Kidney tubule cell (primary cell): ENCODE data around the gene NAV1.
A peak's percentile ranks its signal among the peaks of the same experiment; 100 is the strongest.

Source experiments
- DNase-seq: peaks from one replicate; pipeline ENCODE4 v3.0.0-alpha.2; 2018; ENCODE audit warnings: low spot score

NAV1 gene

GRCh38 chr1:201503397-201504176 is 35.3 kb upstream of the NAV1 start:
- peak; percentile 77 for DNase-seq

- DNase-seq: no peak
Observed at GRCh38 chr1:201504179-201504631, 34.7 kb upstream of the NAV1 start.

- DNase-seq: no peak
Observed at GRCh38 chr1:201504799-201505502, 34.0 kb upstream of the NAV1 start.

GRCh38 chr1:201505503-201505890 is 33.4 kb upstream of the NAV1 start:
- peak; percentile 55 for DNase-seq

GRCh38 chr1:201506092-201506491 is 32.8 kb upstream of the NAV1 start:
- no peak for DNase-seq

- peak; percentile 85 for DNase-seq
Observed at GRCh38 chr1:201506557-201507359, 32.2 kb upstream of the NAV1 start, which contains the start of gene CSRP1. Gene CSRP1, minus strand, starts transcription at chr1:201507123. Its CDS starts 10,820 bp downstream, at chr1:201496303.

- DNase-seq: no peak
Observed at GRCh38 chr1:201507360-201507675, 31.6 kb upstream of the NAV1 start.

GRCh38 chr1:201508809-201509208 is 30.1 kb upstream of the NAV1 start:
- DNase-seq: no peak

GRCh38 chr1:201509601-201510374 is 29.1 kb upstream of the NAV1 start:
- no peak for DNase-seq

GRCh38 chr1:201510734-201511133 is 28.2 kb upstream of the NAV1 start:
- no peak for DNase-seq

GRCh38 chr1:201511396-201511940 is 27.5 kb upstream of the NAV1 start:
- DNase-seq: no peak

- DNase-seq: peak; percentile 10
Observed at GRCh38 chr1:201511941-201512539, 26.9 kb upstream of the NAV1 start.

- no peak for DNase-seq
Observed at GRCh38 chr1:201513498-201514243, 25.3 kb upstream of the NAV1 start.

GRCh38 chr1:201514466-201514865 is 24.5 kb upstream of the NAV1 start:
- DNase-seq: no peak

GRCh38 chr1:201515062-201515750 is 23.7 kb upstream of the NAV1 start:
- DNase-seq: no peak

GRCh38 chr1:201515895-201516294 is 23.0 kb upstream of the NAV1 start:
- no peak for DNase-seq

GRCh38 chr1:201516511-201517127 is 22.3 kb upstream of the NAV1 start:
- DNase-seq: no peak

GRCh38 chr1:201517631-201518030 is 21.3 kb upstream of the NAV1 start:
- peak; percentile 20 for DNase-seq

GRCh38 chr1:201518071-201518470 is 20.9 kb upstream of the NAV1 start:
- no peak for DNase-seq
